Common myeloid progenitor, CD34-positive (primary cell): ENCODE measurements around the gene SYNGAP1.
A peak's percentile ranks its signal among the peaks of the same experiment; 100 is the strongest.

Experiments used
- CTCF ChIA-PET: fragments of 350-600 bp; sonication (Branson Sonifier 250); formaldehyde crosslinking; loops from one replicate; lab custom pipeline; 2021; ENCODE audit warnings: antibody characterized with exemption; lab: Charles Lee
- POLR2A ChIA-PET: fragments of 350-600 bp; sonication (Branson Sonifier 250); formaldehyde crosslinking; loops from one replicate; lab custom pipeline; 2021; ENCODE audit warnings: antibody characterized with exemption; lab: Charles Lee
- DNase-seq, 3 donors: peaks; one replicate each; pipeline versions ENCODE4 v3.0.0 to v3.0.0-alpha.2; 2013
- H3K27ac ChIP-seq, 2 experiments: 1 replicate in 1 of 2; 2 replicates in 1 of 2; pipeline ENCODE4 v1.7.0; 2013; ENCODE audit warnings: inconsistent platforms in 2 of 2, low read length in 2 of 2, mild to moderate bottlenecking in 2 of 2, low read depth in 1 of 2, moderate library complexity in 1 of 2; ENCODE audit not compliant: severe bottlenecking in 2 of 2, insufficient read depth in 1 of 2, poor library complexity in 1 of 2
- H3K27me3 ChIP-seq, 5 experiments: replicated peaks in 2 of 5; 1 replicate in 3 of 5; 2 replicates in 2 of 5; pipeline versions ENCODE4 v1.6.1 to v1.7.0; 2013; ENCODE audit warnings: low read length in 4 of 5, mild to moderate bottlenecking in 2 of 5, moderate library complexity in 2 of 5, inconsistent platforms in 1 of 5; ENCODE audit not compliant: insufficient read depth in 5 of 5, control insufficient read depth in 4 of 5
- H3K36me3 ChIP-seq, 4 experiments: 1 replicate in 2 of 4; 2 replicates in 2 of 4; pipeline versions ENCODE4 v1.6.1 to v1.7.0; 2013; ENCODE audit warnings: low read length in 3 of 4, control low read depth in 1 of 4, mild to moderate bottlenecking in 1 of 4; ENCODE audit not compliant: control insufficient read depth in 4 of 4, insufficient read depth in 4 of 4
- H3K4me1 ChIP-seq, 4 experiments: 1 replicate in 3 of 4; 2 replicates in 1 of 4; pipeline versions ENCODE4 v1.6.1 to v1.7.1; 2013; ENCODE audit warnings: low read length in 3 of 4, mild to moderate bottlenecking in 3 of 4, control low read depth in 1 of 4, inconsistent platforms in 1 of 4, moderate library complexity in 1 of 4; ENCODE audit not compliant: control insufficient read depth in 4 of 4, insufficient read depth in 4 of 4; ENCODE audit errors: control extremely low read depth in 1 of 4
- H3K4me3 ChIP-seq, 7 experiments: 1 replicate in 4 of 7; 2 replicates in 3 of 7; pipeline versions ENCODE4 v1.5.1 to v1.7.0; 2013; ENCODE audit warnings: mild to moderate bottlenecking in 7 of 7, low read length in 6 of 7, moderate library complexity in 6 of 7, inconsistent platforms in 2 of 7, low read depth in 2 of 7, control low read depth in 1 of 7; ENCODE audit not compliant: insufficient read depth in 4 of 7, control insufficient read depth in 1 of 7; ENCODE audit errors: extremely low read depth in 1 of 7
- H3K9me3 ChIP-seq, 5 experiments: 1 replicate in 4 of 5; 2 replicates in 1 of 5; pipeline versions ENCODE4 v1.6.1 to v1.7.1; 2013; ENCODE audit warnings: low read length in 4 of 5, mild to moderate bottlenecking in 2 of 5, inconsistent platforms in 1 of 5, low read depth in 1 of 5, moderate library complexity in 1 of 5; ENCODE audit not compliant: control insufficient read depth in 4 of 5, insufficient read depth in 2 of 5; ENCODE audit errors: control extremely low read depth in 1 of 5
- WGBS: methylation state at CpG from one replicate; pipeline ENCODE4 v1.1.5; 2013; ENCODE audit not compliant: insufficient coverage; 5-methylcytosine and 5-hydroxymethylcytosine counted together

The SYNGAP1 gene

DNA sequence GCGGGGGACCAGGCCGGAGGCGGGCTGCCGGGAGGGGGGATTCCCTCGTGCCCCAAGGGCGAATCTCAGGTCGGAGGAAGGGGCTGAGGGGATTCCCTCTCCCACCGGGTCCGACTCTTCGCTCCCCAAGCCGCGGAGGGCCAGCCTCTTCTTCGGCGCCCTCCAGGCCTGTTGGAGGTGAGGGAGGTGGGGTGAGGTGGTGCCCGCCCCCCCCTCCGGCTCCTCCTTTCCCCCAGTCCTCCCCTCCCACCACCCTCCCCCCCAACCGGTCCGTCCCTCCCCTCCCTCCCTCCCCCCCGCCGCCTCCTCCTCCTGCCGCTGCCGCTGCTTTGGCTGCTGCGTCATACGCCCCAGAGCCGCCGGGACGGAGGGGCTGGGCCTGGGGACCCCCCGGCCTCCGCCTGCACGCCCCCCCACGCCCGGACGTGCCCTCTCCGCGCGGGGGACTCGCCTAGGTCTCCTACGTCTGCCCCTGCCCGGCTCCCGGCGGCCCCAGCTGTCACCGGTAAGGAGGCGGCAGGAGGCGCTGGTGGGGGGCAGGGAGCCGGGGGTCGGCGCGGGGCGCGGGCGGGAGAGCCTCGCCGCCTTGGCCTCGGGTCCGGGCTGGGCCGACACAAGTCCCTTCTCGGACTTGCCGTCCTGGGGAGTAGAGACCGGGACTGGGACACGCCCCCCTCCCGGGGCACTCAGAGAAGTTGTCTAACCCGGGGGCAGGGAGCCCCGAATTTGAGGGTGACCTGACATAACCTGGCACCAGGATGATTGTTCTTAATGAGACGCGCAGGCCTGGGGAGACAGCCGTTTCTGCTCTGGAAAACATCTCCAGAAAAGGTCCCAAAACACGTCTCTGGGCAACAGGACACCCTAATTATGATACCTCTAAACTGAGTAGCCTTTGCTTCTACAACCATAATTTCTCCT lies 8.9 kb upstream of the SYNGAP1 start, which contains the start of gene PHF1:
PHF1 (plus strand) TSS at position 304 of the 921 bp plus-strand sequence. CDS start 1,250 bp downstream, outside the sequence.
- peak within 1 kb of the TSS; percentile 68 to 92 (median 85) for H3K4me3 ChIP-seq
- no peaks in the 10 kb centered on the region for H3K9me3 ChIP-seq
- DNase-seq, result no peak
- no peaks in the 10 kb centered on the region for H3K27me3 ChIP-seq
- peaks cover 4 to 33% (median 20%) of the 10 kb centered on the region in 4 experiments for H3K4me1 ChIP-seq
- peaks cover 5 to 58% (median 39%) of the 10 kb centered on the region in 4 experiments for H3K36me3 ChIP-seq
- under 1% methylated on average over 31 of the region's 67 CpGs for WGBS
- ChIA-PET POLR2A (interaction anchor here (1.1 to 1.2 kb wide), 2 partner anchors 15 to 140 kb away, joined by 3 to 4 read pairs; partner anchors contain the start of genes RPS18 and VPS52), CTCF (interaction anchor here (1.2 kb wide), 1 partner anchor 14 kb away, joined by 4 read pairs; no protein-coding TSS in a partner anchor)
- H3K27ac ChIP-seq, result peak within 1 kb of the TSS; percentile 59 to 92

DNA sequence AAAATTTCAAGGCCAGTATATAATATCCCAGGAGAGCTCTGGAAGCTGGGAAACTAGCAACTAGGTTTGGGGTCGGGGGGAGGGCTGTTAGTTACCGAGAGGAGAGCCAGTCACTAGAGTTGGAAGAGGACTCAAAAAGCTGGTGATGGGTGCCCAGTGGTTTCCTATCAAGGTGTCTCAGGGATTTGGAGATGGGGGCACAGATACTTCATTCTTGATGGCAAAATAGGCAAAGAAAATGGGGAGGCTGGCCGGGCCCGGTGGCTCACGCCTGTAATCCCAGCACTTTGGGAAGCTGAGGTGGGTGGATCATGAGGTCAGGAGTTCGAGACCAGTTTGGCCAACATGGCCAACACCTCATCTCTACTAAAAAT lies 8.2 kb upstream of the SYNGAP1 start:
- CTCF ChIA-PET, result no interaction called here
- Histone ChIP-seq H3K36me3 (peaks cover 4 to 57% (median 37%) of the 10 kb centered on the region in 4 experiments), H3K27ac (peak overlapping the region; percentile 33 to 85), H3K9me3 (no peaks in the 10 kb centered on the region), H3K4me1 (peaks cover 5 to 39% (median 25%) of the 10 kb centered on the region in 4 experiments), H3K4me3 (peak overlapping the region; percentile 68 to 92 (median 78)), H3K27me3 (no peaks in the 10 kb centered on the region)
- DNase-seq, result no peak
- POLR2A ChIA-PET, result interaction anchor here (1.2 kb wide), 1 partner anchor 14 kb away, joined by 3 read pairs; no protein-coding TSS in a partner anchor
- WGBS, result 66% methylated on average over 5 of the region's 6 CpGs

DNA sequence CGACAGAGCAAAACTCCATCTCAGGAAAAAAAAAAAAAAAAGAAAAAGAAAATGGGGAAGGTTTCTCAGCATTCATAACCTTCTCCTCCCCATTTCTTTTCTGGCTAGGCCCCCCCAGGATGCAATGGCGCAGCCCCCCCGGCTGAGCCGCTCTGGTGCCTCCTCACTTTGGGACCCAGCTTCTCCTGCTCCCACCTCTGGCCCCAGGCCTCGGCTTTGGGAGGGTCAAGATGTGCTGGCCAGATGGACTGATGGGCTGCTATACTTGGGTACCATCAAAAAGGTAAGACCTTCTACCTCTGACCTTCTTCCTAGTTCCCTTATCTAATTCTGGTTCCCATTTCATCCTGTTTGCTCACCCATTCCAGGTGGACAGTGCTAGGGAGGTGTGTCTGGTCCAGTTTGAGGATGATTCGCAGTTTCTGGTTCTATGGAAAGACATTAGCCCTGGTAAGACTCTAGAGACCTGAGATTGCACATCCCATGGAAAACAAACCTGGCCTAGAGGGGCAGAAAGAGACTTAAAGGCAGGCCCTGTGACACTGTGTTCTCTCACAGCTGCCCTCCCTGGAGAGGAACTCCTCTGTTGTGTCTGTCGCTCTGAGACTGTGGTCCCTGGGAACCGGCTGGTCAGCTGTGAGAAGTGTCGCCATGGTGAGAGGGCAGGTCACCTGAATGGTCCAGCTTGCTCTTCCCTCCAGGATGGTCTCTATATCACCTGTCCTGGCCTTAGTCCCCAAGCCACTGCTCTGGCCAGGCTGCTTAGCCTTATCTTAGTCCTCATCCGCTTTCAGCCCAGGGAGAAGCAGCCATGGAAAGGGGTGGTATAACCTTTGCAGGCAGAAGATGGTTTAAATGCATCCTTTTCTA lies 7.5 kb upstream of the SYNGAP1 start:
- Histone ChIP-seq H3K4me3 (no peak overlapping the region), H3K27me3 (no peaks in the 10 kb centered on the region), H3K9me3 (no peaks in the 10 kb centered on the region), H3K36me3 (peaks cover 4 to 55% (median 33%) of the 10 kb centered on the region in 4 experiments), H3K4me1 (peaks cover 10 to 46% (median 32%) of the 10 kb centered on the region in 4 experiments), H3K27ac (peak overlapping the region in 1 of 2 experiments; percentile 22)
- CTCF ChIA-PET, result interaction anchor here (1.6 kb wide), 1 partner anchor 13 kb away, joined by 3 read pairs; no protein-coding TSS in a partner anchor
- POLR2A ChIA-PET, result interaction anchor here (1.2 kb wide), 1 partner anchor 13 kb away, joined by 3 read pairs; no protein-coding TSS in a partner anchor
- WGBS, result 92% methylated on average over 9 of the region's 10 CpGs
- DNase-seq, result no peak

DNA sequence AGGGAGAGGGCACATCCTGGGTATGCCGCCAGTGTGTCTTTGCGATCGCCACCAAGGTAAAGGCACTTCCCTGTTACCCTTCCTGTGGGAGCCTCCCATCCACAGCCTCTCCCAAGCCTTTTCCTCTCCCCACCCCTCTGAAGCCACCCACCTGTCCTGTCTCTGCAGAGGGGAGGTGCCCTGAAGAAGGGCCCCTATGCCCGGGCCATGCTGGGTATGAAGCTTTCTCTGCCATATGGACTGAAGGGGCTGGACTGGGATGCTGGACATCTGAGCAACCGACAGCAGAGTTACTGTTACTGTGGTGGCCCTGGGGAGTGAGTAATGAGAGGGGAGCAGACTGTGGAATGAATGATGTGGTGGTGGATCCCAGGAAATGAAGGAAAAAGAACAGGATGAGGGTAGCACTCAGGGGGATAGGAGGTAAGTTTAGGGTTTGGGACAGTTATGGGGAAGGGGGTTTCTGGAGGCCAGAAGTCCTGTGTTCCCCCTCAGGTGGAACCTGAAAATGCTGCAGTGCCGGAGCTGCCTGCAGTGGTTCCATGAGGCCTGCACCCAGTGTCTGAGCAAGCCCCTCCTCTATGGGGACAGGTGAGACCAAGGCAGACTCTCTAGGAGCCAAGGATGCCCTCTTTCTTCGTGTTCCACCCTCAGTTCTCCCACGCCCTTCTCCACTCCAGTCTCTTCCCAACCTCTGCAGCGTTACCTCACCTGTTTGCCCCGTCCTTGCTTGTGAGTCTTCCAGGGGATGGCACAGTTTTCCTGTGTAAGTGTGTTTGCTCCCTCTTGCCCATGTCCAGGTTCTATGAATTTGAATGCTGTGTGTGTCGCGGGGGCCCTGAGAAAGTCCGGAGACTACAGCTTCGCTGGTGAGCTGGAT lies 6.4 kb upstream of the SYNGAP1 start:
- no peak overlapping the region for H3K27ac ChIP-seq
- peaks cover 4 to 46% (median 33%) of the 10 kb centered on the region in 4 experiments for H3K36me3 ChIP-seq
- POLR2A ChIA-PET, result no interaction called here
- no peaks in the 10 kb centered on the region for H3K27me3 ChIP-seq
- peaks cover 11 to 53% (median 39%) of the 10 kb centered on the region in 4 experiments for H3K4me1 ChIP-seq
- CTCF ChIA-PET, result interaction anchor here (1.0 to 1.6 kb wide), 3 partner anchors 9 to 23 kb away, joined by 3 read pairs; no protein-coding TSS in a partner anchor
- H3K9me3 ChIP-seq, result no peaks in the 10 kb centered on the region
- DNase-seq, result no peak
- 99% methylated on average over 6 of the region's 14 CpGs for WGBS
- no peak overlapping the region for H3K4me3 ChIP-seq

DNA sequence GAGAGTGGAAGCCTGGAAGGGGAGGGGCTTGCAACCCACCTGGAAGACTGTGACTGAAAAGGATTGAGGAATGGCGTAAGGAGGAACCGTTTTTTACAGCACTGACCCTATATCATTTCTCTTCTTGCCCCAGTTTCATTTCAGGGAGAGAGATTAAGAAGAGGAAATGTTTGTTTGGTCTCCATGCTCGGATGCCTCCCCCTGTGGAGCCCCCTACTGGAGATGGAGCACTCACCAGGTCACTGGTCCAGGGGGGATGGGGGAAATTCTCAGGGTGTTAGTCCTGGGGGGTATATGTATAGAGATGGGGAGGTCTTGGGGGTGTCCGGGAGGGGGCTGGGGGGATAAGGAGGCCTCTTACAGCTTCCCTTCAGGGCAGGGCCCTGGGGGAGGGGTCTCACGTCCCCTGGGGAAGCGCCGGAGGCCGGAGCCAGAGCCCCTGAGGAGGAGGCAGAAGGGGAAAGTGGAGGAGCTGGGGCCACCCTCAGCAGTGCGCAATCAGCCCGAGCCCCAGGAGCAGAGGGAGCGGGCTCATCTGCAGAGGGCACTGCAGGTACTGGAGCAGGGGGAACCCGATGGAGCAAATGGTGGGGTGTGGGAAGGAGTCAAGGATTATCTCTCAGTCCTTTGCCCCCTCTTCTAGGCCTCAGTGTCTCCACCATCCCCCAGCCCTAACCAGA lies 5.1 kb upstream of the SYNGAP1 start:
- no peaks in the 10 kb centered on the region for H3K27me3 ChIP-seq
- H3K36me3 ChIP-seq, result peaks cover 4 to 45% (median 33%) of the 10 kb centered on the region in 4 experiments
- no peaks in the 10 kb centered on the region for H3K9me3 ChIP-seq
- peaks cover 18 to 56% (median 46%) of the 10 kb centered on the region in 4 experiments for H3K4me1 ChIP-seq
- CTCF ChIA-PET, result interaction anchor here (1.6 kb wide), 1 partner anchor 24 kb away, joined by 3 read pairs; no protein-coding TSS in a partner anchor
- 96% methylated on average over 6 of the region's 12 CpGs for WGBS
- POLR2A ChIA-PET, result no interaction called here
- DNase-seq, result peak in 2 of 3 donors; percentile 62 to 65
- no peak overlapping the region for H3K27ac ChIP-seq
- H3K4me3 ChIP-seq, result no peak overlapping the region
